DMS 273 treated with DMSO at 0.1 percent for 48 hours (cell line): Measurements from ENCODE around the gene CADM4.
"Not testable (repeated sequence)": the region's sequence is repeated elsewhere in the genome, so short reads cannot be mapped to it uniquely, and the experiment has no call there.

Experiments used
- DNase-seq: peaks from one replicate; lab custom pipeline; 2025; lab: John Stamatoyannopoulos, UW

CADM4 gene, protein sequence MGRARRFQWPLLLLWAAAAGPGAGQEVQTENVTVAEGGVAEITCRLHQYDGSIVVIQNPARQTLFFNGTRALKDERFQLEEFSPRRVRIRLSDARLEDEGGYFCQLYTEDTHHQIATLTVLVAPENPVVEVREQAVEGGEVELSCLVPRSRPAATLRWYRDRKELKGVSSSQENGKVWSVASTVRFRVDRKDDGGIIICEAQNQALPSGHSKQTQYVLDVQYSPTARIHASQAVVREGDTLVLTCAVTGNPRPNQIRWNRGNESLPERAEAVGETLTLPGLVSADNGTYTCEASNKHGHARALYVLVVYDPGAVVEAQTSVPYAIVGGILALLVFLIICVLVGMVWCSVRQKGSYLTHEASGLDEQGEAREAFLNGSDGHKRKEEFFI

DNA sequence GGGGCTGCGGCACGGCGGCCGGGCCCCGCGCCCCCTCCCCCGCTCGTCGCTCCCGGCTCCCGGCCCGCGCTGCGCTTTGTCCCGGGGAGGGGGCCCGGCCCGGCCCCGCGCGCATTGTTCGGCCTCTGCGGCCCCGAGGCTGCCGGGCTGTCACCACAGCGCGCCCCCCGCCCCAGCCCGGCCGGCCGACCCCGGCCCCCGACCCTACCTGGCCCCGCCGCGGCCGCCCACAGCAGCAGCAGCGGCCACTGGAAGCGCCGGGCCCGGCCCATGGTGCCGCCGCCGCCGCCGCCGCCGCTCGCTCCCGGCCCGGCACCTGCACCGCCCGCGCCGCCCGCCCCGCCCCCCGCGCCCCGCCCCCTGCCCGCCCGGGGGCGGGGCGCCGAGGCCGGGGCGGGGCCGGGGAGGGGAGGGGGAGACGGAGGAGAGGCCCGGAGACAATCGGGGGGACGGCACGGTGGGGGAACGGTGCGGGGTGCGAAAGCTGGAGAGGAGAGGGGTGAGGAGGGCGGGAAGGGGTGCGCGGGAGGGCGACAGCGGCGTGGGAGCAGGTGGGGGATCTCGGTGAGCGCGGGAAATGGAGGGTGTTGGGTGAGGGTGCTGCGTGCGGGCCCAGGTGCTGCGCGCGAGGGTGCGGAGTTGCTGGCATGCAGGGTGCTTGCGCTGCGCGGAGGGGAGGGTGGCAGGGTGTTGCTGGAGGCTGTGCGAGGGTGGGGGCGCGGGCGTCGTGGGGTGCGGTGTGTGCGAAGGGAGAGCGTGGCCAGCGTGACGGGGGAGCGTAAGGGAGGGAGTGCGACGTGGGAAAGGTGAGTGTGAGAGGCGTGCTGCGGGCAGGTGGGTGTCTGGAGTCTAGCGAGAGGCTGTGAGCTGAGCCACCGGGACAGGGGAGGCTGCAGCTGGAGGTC lies at the start of gene CADM4:
CADM4 (minus strand) TSS at position 332 of the 905 bp plus-strand sequence; CDS start at position 272, 60 bp downstream.
- DNase-seq = no peak

DNA sequence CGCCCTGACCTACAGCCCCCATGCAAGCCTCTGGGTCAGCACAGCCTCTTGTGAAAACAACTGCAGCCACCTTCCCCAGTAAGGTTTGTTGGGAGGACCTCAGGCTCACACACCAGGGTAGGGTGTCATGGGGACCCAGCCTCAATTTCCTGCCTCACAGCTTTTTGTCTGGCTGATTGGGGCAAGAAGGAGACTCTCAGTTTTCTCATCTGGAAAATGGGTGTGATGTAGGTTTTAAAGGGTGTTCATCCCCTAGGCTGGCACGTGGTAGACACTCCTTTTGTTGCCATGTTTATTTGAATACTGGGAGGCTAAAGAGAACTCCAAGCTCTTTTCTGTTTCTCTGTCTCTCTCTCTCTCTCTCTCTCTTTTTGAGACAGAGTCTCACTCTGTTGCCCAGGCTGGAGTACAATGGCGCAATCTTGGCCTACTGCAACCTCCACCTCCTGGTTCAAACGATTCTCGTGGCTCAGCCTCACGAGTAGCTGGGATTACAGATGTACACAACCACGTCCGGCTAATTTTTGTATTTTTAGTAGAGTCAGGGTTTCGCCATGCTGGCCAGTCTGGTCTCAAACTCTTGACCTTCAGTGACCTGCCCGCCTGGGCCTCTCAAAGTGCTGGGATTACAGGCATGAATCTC lies 48.5 kb upstream of the CADM4 start:
- DNase-seq = no peak

DNA sequence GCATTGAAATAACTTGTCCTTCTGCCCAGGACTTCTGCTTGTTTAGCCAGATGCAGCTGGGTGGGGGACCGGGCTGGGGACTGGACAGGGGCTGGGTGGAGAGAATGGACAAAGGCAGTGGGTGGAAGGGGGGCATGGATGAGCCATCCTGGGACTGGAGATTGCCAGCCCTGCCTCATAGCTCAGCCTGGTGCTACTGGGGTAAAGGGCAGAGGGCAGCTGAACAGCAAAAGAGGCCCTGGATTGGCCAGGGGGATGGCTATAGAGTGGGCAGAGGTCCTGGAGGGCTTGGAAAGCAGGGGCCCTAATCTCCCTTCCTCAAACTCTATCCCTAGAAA lies 48.0 kb upstream of the CADM4 start:
- no peak for DNase-seq

DNA sequence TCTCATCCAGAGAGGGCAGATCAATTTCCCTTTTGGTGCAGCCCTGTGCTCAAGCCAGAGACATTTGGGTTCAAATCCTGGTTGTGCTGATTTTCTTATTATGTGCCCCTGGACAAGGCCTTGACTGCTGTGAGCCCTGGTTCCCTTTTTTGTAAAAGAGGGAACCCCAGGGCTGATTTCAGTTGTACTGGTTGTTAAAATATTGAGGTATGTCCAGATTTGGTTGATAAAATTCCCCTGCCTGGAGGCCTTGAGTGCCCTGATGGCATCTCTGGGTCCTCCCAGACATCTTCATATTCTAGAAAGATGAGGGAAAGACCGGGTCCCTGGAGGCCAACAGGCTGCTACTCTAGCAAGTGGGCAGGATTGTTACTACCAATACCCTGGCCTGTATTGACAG lies 44.7 kb upstream of the CADM4 start:
- DNase-seq = no peak

DNA sequence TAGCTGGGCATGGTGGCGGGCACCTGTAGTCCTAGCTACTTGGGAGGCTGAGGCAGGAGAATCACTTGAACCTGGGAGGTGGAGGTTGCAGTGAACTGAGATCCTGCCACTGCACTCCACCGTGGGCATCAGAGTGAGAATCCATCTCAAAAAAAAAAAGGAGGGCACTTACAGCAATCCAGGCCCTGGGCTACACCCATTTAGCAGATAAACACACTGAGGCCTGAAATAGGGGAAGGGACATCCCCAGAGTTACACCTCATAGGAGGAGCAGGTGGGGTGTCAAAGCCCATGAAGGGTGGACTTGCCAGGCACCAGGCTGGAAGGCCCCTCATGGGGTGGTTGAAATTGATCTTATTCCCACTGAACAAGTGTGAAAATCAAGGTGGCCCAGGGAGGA lies 44.3 kb upstream of the CADM4 start:
- no peak for DNase-seq

DNA sequence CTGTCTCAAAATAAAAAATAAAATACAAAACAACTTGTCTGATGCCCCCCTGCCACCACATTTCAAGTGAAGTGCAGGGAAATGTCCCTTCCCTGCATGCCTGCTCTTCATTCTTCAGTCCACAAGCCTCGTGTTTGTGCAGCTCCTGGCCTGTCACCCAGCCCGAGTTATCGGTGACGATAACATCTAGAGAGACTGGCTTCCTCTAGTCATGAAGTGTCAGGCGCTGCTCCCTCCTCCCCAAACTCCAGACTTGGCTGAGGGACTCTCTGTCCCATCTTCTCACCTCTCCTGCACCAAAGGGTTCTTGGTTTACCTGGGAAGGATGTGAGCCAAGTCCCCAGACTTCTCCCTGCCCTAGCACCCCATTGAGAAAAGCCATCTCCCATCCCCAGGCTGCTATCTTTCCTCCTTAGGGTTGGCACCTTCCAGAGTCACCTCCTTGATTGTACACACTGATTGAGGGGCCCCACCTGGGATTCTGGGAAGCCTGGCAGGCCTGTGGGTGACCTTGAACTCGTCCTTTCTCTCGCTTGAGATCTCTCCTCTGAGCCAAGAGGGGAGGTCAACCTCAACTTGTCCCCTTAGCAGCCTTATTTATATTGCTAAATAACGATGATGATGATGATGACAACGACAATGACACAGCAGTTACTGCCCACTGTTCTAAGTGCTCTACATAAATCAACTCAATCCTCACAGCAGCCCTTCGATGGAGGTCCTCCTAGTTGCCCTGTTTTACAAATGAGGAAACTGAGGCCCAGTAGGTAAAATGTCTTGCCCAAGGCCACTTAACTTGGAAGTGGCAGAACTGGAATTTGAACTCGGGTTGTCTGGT lies 43.4 kb upstream of the CADM4 start:
- no peak for DNase-seq

DNA sequence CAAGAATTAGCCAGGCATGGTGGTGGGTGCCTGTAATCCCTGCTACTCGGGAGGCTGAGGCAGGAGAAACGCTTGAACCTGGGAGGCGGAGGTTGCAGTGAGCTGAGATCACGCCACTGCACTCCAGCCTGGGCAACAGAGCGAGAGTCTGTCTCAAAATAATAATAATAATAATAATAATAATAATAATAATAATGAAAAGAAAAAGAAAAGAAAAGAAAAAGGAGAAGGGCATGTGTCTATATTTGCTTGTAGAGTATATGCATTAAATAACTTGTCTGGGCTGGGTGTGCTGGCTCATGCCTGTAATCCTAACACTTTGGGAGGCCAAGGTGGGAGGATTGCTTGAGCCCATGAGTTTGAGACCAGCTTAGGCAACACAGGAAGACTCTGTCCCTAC lies 42.6 kb upstream of the CADM4 start:
- not testable (repeated sequence) for DNase-seq

DNA sequence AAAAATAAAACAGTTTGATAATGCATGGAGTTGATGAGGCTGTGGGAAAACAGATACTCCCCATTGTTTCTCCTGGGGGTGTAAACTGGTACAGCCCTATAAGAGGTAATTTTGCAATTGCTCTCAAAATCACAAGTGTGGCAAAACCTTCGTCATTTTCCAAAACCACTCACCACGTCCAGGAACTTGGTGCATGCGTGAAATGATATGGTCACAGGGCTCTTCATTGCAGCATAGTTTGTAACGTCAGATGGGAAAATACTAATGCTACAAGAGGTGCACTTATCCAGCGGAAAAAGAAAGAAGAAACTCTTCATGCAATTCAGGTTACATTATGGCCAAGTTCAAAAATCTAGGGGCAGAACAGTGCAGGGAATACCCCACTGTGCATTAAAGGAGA lies 42.2 kb upstream of the CADM4 start:
- no peak for DNase-seq

DNA sequence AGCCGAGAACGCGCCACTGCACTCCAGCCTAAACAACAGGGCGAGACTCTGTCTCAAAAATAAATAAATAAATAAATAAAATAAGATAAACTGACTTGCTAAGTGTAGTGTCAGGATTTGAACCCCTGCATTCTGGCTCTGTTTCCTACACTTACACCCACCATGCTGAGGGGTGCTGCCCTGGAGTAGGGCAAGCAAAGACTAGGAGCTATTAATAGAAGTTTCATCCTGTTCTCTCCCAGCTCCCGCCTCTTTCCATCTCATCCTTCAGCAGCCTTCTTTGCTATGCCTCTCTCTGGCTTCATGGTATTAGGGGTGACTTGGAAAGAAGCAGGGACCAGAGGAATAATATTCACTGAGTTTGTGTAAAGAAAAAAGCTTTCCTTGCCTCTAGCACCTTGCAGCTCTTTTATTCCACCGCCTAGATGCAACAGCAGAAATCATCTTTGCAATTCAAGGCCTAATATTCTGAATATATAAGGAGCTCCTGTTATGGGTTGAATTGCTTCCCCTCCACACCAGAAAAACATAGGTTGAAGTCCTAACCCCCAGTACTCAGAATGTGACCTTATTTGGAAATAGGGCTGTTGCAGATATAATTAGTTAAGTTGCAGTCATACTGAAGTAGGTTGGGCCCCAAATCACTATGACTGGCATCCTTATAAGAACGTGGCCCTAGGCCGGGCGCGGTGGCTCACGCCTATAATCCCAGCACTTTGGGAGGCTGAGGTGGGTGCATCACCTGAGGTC lies 39.0 kb upstream of the CADM4 start:
- no peak for DNase-seq

DNA sequence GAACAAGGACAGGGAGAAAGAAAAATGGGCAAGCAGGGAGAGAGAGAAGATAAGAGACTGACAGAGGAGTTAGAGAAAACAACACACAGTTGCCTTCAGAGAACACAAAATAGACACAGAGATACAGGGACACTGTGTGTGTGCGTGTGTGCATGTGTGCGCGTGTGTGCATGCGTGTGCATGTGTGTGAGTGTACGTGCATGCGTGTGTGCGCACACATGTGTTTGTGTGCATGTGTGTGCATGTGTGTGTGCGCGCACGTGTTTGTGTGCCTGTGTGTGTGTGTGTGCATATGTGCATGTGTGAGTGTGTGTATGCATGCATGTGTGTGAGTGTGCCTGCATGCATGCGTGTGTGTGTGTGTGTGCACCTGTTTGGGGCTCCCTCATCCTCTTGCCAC lies 36.3 kb upstream of the CADM4 start:
- no peak for DNase-seq

DNA sequence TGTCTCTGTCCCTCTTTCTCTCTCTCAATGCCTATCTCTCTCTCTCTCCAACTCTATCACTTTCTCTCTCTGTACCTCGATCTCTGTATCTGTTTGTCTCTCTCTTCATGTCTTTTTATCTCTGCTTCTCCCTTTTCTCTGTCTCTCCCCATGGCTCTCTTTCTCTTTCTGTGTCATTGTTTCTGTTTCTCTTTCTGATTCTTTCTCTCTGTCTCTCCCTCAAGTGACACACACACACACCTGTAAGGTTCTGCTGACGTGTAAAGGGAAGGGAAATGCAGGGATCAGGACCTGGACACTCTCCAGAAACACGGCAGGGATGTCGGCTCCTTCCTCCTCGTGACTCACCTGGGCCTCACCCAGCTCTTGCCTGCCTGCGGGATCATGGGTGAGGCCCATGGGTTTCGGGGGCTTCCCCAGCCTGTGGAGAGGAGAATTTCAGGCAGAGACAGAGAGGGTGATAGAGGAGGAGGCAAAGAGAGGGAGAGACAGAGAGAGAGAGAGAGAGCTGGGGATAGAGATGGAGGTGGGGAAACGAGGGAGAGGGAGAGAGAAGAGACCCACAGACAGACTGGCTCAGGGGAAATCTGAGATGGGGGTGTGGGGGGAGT lies 35.7 kb upstream of the CADM4 start:
- DNase-seq = no peak

DNA sequence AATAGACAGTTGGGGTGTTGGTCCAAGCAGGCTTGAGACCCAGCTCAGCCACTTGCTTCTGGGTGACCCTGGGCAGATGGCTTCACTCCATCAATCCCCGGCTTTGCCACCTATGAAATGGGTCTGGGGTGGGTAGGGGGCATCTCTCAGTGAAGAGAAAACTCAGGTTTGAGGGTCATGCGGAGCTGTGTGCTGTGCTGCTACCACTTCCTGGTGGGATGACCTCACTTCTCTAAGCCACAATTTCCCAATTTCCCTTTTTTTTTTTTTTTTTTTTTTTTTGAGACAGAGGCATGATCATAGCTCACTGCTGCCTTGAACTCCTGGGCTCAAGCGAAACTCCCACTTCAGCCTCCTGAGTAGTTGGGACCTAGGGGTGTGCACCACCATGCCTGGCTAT lies 34.9 kb upstream of the CADM4 start:
- DNase-seq = no peak

DNA sequence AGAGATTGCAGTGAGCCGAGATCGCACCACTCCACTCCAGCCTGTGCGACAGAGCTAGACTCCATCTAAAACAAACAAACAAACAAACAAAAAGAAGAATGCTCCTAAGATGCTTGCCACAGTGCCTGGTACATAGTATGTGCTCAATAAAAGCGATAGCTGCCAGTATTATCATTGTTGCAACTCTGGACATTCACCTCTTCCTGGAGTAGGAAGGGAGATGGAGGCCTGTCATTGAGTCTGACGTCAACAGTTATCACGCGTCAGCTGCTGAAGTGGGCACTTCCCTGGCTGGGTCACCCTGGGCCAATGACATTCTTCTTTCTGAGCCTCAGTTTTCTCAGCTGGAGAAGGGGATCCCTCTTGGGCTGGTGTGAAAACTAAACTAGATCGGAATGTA lies 34.5 kb upstream of the CADM4 start:
- no peak for DNase-seq

DNA sequence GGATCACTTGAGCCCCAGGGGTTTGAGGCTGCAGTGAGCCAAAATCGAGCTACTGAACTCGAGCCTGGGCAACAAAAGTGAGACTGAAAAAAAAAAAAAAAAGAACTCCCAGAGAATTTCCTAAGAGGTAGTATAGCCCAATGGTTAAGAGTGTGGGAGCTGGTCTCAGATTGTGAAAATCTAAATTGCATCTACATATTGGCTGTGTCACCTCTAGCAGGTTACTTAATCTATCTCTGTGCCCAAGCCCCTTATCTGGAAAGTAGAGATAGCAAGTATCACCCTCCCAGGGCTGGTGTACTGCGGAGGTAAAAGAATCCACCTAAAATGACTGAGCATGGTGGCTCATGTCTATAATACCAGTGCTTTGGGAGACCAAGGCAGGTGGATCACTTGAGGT lies 34.0 kb upstream of the CADM4 start:
- DNase-seq = no peak

DNA sequence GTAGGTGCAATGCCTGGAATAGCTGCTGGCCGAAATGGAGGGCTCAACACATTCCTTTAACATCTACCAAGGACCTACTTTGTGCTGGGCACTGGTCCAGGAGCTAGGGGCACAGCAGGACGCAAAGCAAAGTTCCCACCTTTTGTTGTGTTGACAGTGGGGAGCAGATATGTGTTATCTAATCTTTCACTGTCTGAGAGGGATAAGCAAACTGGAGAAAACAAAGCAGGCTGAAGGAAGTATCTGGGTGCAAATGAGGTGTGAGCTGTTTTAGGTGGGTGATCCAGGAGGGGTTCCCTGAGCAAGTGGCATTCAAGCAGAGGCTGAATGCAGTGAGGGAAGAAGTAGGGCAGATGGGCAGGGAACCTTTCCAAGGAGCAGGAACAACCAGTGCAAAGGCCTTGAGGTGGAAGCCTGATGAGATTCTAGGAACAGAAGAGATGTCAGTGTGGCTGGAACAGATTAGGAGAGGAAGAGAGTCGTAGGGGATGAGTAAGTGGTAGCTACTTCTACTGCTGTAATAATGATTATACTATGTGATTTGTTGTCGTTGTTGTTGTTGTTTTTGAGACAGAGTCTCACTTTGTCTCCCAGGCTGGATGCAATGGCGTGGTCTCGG lies 32.5 kb upstream of the CADM4 start:
- DNase-seq = no peak

DNA sequence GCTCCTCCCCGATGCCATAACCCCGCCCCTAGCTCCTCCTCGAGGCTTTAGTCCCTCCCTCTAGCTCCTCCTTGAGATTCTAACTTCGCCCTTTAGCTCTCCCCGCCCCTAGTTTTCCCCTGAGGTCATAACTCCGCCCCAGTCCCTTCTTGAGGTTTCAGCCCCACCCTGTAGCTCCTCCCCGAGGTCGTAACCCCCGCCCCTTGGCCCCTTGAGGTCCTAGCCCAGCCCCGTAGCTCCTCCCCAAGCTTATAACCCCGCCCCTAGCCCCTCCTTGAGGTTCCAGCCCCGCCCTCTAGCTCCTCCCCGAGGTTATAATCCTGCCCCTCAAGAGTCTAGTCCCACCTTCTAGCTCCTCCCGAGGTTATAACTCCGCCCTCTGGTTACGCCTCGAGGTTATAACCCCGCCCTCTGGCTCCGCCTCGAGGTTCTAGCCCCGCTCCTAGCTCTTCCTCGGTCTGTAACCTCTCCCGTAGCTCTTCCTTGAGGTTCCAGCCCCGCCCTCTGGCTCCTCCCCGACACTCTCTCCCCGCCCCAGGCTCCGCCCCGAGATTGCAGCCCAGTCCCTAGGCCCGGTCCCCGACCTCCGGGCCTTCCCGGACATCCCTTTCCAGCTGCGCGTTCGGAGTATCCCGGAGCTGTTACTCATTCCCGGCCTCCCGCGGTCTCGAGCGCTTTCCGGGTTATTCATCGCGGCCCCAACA lies 28.9 kb upstream of the CADM4 start:
- peak; percentile 94 for DNase-seq

DNA sequence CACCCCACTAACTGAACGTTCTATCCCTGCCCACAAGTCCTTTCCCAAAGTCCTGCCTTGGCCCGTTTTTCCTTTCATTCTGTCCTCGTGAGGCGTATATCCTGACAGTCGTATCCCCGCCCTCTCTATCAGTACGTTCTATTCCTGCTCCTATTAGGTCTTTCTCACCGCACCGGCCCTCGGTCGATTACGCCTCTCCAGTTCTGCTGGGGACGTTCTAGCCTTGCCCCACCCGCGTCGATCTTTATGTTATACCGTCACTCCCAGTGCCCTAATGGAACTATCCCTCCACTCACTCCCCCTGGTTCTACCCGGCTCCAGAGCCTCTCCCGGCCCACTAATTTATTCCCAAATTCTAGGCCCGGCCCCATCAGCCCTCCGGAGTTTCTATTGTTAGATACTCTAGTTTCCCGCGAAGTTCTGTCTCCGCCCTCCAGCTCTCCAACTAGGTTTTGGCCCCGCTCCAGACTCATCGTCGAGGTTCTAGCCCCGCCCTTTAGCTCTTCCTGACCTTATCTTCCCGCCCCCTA lies 28.3 kb upstream of the CADM4 start:
- DNase-seq = no peak

DNA sequence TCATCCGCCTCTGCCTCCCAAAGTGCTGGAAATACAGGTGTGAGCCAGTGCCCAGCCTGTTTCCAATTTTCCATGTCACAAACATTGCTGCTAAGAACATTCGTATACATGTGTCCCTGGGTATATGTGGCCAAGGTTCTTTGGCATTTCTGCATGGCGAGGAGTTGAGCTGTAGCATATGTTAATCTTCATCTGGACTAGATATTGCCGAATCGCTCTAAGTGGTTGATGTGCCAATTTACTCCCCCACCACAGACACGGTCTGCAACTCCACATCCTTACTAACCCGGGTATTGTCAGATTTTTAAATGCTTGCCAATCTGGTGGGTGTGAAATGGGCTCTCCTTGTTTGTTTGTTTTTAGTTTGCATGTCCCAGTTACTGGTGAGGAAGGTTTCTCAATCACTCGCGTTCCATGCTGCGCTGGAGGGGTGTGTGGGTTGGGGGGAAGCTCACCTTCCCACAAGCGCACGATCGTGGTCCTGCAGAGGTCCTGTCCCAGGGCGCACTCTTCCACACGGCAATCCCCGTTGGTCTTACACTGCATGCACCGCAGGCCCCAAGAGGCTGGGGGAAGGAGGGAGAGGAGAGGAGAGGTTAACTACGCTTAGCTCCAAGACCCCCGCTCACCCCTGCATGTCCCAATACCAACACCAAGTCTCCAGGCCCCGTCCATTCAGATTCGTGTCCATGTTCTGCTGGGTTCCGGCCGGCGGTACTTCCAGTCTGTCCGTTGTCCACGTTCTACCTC lies 27.7 kb upstream of the CADM4 start:
- no peak for DNase-seq

DNA sequence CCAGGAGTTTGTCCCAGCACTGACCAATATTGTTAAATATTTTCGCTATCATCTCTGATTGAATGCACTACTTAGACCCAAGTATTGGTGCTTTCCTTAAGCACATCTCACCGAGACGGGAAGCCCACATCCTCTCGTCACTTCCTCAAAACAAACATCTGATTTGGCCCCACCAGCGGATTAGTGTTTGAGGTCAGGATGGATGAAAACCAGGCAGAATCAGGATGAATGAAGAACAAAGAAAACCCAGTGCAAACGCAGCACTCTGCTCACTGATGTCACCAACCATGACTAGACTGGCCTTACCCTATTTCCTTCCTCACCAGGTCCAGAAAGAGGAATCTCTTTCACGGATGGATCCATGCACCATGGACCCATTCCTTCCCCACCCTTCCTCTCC lies 24.4 kb upstream of the CADM4 start:
- no peak for DNase-seq
